GM18868 (cell line): Measurements from ENCODE around the gene FRYL.

Experiments
- ATAC-seq: cut with Tn5 transposase; IDR thresholded peaks from one replicate; pipeline ENCODE4 v1.9.1; 2021; ENCODE audit warnings: mild to moderate bottlenecking, moderate library complexity; ENCODE audit not compliant: unreplicated experiment

FRYL gene

GRCh38 chr4:48570646-48571220 lies 209.3 kb downstream of the FRYL start:
- ATAC-seq, result no peak

- no peak for ATAC-seq
Measured at GRCh38 chr4:48566034-48566384, 214.1 kb downstream of the FRYL start.

- ATAC-seq, result peak; percentile 50
Measured at GRCh38 chr4:48565362-48566033, 214.6 kb downstream of the FRYL start.

GRCh38 chr4:48564151-48564550 lies 215.9 kb downstream of the FRYL start:
- ATAC-seq, result peak; percentile 43

GRCh38 chr4:48558819-48559218 lies 221.3 kb downstream of the FRYL start:
- ATAC-seq, result no peak

GRCh38 chr4:48558026-48558425 lies 222.1 kb downstream of the FRYL start:
- ATAC-seq, result no peak

- ATAC-seq, result no peak
Measured at GRCh38 chr4:48557478-48557877, 222.6 kb downstream of the FRYL start.

GRCh38 chr4:48556268-48556667 lies 223.8 kb downstream of the FRYL start:
- no peak for ATAC-seq

GRCh38 chr4:48554606-48555005 lies 225.5 kb downstream of the FRYL start:
- no peak for ATAC-seq

- no peak for ATAC-seq
Measured at GRCh38 chr4:48553720-48554119, 226.4 kb downstream of the FRYL start.

- no peak for ATAC-seq
Measured at GRCh38 chr4:48546336-48546735, 233.7 kb downstream of the FRYL start.

- ATAC-seq, result no peak
Measured at GRCh38 chr4:48543796-48544195, 236.3 kb downstream of the FRYL start.

GRCh38 chr4:48542888-48543287 lies 237.2 kb downstream of the FRYL start:
- ATAC-seq, result no peak

- ATAC-seq, result no peak
Measured at GRCh38 chr4:48539597-48539996, 240.5 kb downstream of the FRYL start.

- no peak for ATAC-seq
Measured at GRCh38 chr4:48538358-48538757, 241.7 kb downstream of the FRYL start.

GRCh38 chr4:48526406-48526805 lies 253.7 kb downstream of the FRYL start:
- ATAC-seq, result no peak

GRCh38 chr4:48518143-48518542 lies 261.9 kb downstream of the FRYL start:
- ATAC-seq, result no peak

- no peak for ATAC-seq
Measured at GRCh38 chr4:48509543-48509942, 270.5 kb downstream of the FRYL start.

- ATAC-seq, result no peak
Measured at GRCh38 chr4:48506716-48507115, 273.4 kb downstream of the FRYL start.

GRCh38 chr4:48504352-48504751 lies 275.7 kb downstream of the FRYL start:
- no peak for ATAC-seq

- ATAC-seq, result no peak
Measured at GRCh38 chr4:48504026-48504330, 276.1 kb downstream of the FRYL start.

GRCh38 chr4:48503233-48504025 lies 276.6 kb downstream of the FRYL start:
- ATAC-seq, result no peak
